ENCODE data around the gene SORBS2.

GRCh38 chr4:185589067-185589836 is 222.7 kb downstream of the SORBS2 start:
- TF ChIP-seq SNAI2 (CRISPR knock-in tag; IDR thresholded peaks at IDR 0.05), result no peak
- no peak for TF ChIP-seq GLIS3 (CRISPR knock-in tag; IDR thresholded peaks at IDR 0.05)
- TF ChIP-seq PATZ1 (CRISPR knock-in tag; IDR thresholded peaks at IDR 0.05; ENCODE audit: borderline replicate concordance), result no peak
- no peak for TF ChIP-seq ZC3H10 (CRISPR knock-in tag; IDR thresholded peaks at IDR 0.05)
- TF ChIP-seq ZNF8 (CRISPR knock-in tag; IDR thresholded peaks at IDR 0.05), result no peak
- no peak for TF ChIP-seq BACH2 (CRISPR knock-in tag; IDR thresholded peaks at IDR 0.05; ENCODE audit: borderline replicate concordance)
- TF ChIP-seq TOX (CRISPR knock-in tag; IDR thresholded peaks at IDR 0.05; ENCODE audit: borderline replicate concordance), result no peak

Measured in SK-N-SH treated with all-trans-retinoic acid at 6 μM for 48 hours (cell line).